Measurements from ENCODE around the gene PLA2G2C.
A peak's percentile ranks its signal among the peaks of the same experiment; 100 is the strongest.

The PLA2G2C gene

DNA sequence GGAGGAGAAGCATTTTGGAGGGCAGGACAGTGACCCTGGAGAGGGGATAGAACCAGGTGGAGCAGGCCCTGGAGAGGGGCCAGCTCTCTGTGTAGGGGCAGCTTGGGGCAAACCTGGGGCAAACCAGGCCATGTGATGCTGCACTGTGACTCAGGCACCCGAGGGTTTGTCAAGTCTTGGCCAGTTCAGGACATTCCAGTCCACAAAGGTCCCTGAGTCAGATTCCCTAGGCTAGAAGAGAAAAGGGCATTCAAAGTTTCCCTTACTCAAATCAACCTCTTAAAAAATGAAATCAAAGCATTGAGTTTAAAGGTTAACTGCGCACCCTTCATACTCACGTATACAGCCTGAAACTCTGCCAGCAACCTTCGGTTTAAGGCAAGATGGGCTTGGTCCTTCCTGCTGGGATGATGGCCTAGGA lies 25.2 kb upstream of the PLA2G2C start:
- no peak for DNase-seq
- intact Hi-C loops (cut with DNase I), result loop anchor here (5.0 to 10.0 kb wide), 2 partner anchors 153 to 286 kb away; no protein-coding TSS in a partner anchor

DNA sequence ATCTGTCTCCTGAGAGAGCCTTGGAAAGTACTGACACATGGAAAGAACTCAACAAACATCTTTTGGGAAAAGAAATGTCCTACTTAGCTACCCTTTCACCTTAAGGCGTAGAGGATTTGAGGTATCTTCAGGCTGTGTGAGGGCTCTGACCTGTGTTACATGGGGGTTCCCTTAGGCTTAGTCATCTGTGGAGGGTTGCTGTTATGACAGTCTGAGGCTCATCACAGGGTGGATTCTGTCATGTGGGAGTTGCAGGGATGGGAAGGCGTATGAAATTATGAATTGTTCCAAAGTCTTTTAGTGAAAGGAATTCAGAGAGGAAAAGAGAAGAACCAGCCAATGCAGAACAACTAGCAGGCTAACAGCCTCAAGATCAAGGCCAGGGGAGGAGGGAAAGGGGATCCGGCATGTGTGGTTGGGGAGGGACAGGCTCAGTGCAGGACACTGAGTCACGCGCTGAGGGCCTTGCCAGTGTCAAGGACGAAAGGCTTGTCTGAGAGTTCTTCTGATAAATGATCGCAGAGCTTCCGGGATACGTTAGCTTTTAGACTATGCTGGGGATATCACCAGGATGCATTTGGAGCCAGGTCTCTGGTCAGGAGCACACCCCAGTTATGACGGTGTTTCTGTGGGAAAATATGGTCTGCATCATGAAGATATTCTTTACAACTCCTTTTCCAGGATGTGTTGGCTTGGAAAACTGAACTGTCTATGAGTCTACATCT lies 24.6 kb upstream of the PLA2G2C start:
- DNase-seq, result peak in 21 of 42 donors; percentile 15 to 82 (median 53)
- intact Hi-C loops (cut with DNase I), result loop anchor here (5.0 to 10.0 kb wide), 2 partner anchors 154 to 286 kb away; no protein-coding TSS in a partner anchor

DNA sequence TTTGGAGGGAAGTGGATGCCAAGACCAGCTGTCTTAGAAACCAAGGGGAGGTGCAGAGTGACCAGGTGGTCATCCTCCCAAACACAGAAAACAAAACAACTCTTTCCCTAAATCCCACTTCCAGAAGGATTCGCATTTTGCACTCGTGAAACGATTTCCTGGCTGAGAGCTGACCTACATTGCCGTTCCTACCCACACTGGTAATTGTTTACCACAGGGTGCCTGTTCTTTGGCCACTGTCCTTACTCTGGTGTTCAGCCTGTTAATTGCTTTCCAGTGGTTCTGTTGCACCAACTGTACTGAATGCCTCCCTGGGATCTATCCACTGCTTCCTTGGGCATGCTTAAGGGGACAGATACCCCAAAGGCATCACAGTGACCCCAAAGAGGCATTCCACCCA lies 23.2 kb upstream of the PLA2G2C start:
- intact Hi-C loops (cut with DNase I), result no loop called here
- DNase-seq, result no peak

DNA sequence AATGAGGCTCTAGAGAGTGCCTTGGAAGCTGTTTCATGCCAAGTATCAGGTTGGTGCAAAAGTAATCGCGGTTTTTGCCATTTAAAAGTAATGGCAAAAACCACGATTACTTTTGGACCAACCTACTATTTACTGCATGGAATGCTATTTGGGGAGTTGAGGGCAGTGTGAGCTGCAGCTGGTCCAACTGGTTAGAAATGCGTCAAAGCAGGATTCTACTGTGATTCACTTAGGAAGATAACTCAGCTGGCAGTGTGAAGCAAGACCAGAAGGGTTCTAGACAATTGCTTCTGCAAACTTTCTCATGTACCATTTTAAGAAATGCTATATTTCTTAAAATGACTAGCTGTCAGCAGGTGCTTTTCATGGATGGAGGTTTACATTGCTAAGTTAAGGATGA lies 21.2 kb upstream of the PLA2G2C start:
- DNase-seq, result no peak
- intact Hi-C loops (cut with DNase I), result no loop called here

DNA sequence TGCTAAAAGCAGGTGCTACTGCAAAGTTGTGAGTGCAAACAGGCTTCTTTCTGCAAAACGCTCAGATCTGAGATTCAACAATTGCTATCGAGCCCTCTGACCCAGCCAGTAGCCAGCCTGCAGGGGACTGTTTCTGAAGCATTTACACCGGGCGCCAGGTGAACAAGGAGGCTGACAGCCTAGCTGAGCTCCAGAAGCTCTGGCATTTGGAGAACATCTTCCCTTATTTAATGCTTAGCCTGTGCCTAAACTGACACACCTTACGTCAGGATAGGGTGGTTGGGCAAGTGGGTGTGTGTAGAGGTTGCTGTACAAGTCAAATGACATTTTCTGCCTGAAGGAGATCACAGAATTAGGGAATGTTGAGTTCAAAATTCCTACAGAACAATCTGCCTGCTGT lies 15.8 kb upstream of the PLA2G2C start:
- intact Hi-C loops (cut with DNase I), result no loop called here

DNA sequence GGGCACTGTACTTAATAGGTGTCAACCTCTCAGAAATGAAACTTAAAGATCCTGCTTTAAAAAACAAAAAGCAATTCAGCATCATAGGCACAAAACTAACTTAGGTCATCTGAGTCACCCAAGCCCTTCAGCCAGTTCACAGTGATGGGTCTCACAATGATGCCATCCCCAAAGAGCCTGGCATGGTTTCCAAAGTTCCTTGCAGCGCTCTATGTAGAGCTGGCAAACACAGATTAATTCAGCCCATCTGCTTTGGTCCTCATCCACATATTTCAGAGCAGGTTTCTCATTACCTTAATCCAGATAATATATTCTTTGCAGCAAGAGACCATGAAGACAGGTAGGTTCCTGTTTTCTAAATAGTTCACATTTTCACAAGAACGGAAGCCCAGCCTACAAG lies 14.6 kb upstream of the PLA2G2C start:
- no peak for DNase-seq
- intact Hi-C loops (cut with DNase I), result no loop called here

More for the DNA sequence above, 15.8 kb upstream of the PLA2G2C start:
- peak in 36 of 42 donors; percentile 25 to 87 (median 62) for DNase-seq

DNA sequence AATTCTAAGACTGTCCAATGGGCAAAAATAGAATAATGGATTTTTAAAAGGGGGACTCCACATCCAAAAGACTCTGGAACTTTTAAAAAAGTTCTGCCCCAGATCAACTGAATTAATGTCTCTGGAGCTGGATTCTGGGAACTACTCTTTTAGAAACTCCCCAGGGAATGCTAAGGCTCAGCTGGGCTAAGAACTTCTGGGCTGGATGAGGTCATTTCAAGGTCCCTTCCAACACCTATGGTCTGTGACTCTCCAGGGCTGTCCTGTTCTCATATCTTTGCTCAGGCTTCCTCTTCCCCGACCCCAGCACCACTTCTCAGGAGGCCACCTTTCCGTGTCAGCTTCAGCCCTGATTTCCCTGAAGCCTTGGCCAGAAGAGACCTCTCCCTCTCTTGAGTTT lies 13.5 kb upstream of the PLA2G2C start:
- intact Hi-C loops (cut with DNase I), result no loop called here
- DNase-seq, result no peak

DNA sequence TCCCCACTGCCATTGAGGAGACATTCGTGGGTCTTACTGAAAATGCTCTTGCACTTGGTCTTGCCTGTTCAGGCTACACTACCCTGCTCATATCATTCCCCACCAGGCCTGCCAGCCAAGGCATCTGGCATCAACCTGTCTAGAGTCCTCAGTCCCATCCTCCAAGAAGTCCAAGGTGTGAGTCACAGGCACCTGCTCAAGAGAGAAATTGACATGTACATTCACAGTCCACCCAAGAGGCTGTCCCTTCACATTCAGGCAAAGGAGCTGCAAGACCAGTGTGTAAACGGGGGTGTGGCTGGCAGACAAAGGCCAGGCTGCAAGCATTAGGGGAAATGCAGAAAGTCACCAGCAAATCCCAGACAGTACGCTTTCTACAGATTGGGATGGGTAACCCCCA lies 13.1 kb upstream of the PLA2G2C start:
- DNase-seq, result no peak
- intact Hi-C loops (cut with DNase I), result no loop called here

DNA sequence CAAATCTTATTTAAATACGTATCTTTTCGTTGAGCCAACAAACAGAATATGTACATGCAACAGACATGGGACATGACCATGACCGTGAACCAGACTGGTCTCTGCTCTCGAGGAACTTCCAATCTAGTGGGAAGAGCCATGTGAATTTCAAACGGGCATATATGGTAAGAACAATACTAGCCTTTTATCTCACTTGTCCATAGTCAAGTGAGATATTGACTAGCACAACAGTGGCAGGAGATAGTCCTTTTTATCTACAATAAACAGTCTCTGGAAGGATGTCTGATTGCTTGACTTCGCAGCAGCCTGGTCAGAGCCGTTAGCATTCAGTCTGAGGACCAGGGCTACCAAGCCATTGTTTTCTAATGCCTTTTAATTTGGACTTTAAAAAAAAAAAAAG lies 12.6 kb upstream of the PLA2G2C start:
- DNase-seq, result no peak
- intact Hi-C loops (cut with DNase I), result no loop called here

DNA sequence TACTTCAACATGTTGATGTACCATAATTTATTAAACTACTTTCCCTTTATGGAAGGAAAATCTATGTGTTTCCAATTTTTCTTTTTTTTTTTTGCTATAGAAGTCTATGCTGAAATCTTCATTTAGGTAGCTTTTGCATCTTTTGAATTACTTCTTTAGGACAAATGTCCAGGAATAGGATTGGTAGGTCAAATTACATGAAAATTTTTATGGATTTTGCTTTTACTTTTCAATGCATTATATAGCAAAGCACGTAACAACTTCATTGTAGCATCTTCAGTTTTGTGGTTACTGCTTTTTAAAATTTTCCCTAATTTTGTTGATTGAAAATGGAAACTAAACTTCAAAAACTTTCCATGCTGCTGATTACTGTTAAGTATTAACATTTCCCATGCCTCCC lies 12.0 kb upstream of the PLA2G2C start:
- intact Hi-C loops (cut with DNase I), result no loop called here
- no peak for DNase-seq

DNA sequence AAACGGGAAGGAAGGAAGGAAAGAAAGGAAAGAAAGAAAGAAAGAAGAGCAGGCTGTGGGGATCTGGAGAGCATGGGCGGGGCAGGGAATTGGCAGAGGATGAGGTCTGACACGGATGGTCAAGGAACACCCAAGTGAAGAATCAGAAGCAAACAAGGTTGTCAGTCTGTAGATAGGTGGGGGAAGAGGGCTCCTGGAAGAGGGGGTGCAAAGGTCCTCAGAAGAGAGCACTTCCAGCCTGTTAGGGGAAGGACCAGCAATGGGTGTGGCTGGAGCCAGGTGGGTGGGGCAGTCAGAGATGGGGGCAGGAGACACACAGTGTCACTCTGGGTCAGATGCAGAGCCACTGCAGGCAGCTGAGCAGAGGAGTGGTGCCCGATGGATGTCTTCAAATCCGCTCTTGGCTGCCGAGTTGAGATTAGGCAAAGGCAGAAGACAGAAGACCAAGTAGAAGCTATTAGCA lies 11.0 kb upstream of the PLA2G2C start:
- intact Hi-C loops (cut with DNase I), result no loop called here
- DNase-seq, result no peak

DNA sequence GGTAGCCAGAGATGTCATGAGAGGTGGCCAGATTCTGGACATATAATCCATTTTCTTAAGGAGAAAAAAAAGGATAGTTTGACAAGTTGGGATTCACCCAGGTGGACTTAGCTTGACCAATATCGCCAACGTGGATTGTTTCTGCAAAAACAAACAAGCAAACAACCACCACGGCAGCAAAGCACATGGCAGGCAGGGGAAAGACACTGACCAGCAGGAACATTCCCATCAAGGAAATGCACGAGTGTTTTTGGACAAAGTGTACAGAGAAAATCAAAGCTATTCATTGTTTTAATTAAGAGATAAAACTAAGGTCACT lies 9.1 kb upstream of the PLA2G2C start:
- intact Hi-C loops (cut with DNase I), result no loop called here
- no peak for DNase-seq

DNA sequence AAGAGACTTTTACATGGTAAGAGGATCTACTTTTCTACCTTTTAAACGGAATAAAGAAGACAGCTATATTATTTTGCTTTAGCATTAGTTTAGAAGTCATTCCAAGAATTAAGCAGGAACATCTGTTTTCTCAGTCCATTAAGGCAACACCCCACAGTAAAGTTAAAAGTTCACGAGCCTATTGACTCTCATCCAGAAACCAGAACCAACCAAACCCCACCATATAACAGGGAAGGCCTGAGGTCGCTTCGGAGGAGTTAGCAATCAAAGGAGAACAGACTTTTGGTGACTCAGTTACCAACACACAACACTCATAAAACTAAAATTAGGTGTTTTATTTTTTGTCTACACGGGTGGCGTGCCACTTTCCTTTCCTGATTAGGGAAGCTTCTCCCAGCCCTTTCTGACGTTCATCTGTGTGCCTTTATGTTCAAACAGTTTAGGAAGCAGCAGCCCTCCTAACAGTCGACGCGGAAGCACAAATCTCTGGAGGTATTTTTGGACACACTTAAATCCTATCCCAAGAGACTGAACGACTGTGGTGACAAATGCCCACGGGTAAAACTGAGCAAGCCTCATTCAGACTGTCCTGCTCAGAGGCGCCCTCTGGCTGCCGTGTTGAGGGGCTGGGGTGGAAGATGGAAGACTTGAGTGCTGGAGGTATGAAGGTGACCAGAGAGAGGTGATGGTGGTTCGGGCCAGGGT lies 8.6 kb upstream of the PLA2G2C start:
- peak in 37 of 42 donors; percentile 37 to 83 (median 63) for DNase-seq
- intact Hi-C loops (cut with DNase I), result no loop called here

DNA sequence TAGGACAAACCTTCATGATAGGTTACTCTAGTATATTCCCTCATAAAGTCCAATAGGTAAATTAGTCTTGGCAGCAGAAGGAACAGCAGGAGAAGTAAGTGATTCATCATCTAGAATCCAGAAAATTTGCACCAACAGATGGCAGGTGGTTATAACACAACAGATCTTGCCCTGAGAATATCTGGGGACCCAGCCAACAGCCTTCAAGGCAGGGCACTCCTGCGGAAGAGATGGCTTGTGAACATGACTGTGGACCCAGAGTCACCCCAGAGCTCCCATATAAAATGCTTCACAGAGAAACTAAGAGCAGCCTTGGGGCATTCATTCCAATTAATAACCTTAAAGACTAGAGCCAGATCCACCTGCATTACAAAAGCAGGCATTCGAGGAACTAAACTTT lies 7.9 kb upstream of the PLA2G2C start:
- DNase-seq, result no peak
- intact Hi-C loops (cut with DNase I), result no loop called here

DNA sequence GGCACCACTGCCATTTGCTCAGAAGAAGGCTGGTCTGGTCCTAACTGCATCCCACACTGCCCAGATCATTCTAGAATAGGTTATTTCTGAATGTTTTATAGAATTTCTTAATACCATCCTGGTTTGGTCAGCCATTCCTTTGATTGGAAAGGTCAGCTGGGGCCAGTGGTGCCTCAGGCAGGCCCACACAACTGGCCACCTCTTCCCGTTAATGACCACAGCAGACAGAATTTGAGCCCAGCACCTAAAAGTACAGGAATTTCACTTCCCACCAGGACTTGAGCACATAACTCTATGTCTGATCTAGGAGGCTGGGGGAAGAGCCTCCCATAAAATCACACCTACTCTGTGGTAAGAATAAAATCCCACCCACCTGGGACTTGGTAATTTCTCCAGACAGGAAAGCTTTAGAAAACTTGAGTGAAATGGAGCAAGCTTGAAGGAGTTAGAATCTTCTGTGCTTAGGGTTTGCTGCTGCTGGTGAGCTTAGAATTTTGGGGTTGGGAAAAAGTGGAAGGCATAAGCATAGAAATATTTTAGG lies 6.6 kb upstream of the PLA2G2C start:
- DNase-seq, result peak in 7 of 42 donors; percentile 25 to 66 (median 50)
- intact Hi-C loops (cut with DNase I), result no loop called here

DNA sequence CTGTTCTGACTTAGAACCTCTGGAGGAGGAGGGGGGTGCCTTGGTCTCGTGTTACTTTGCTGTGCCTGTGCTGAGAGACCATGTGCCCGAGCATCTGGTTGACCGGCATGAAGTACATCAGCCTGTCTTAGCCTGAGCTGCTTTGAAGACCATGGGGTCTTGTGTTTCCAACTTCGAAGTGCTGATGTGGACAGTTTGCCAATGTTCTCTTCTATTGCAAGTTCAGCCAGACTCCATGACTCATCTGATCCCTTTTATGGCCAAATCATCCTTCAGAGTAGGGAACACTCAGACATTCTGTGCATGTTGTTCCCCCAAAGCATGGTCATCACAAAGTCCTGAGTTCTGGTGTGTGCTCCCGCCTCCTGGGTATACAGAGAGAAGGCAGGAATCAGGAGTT lies 6.0 kb upstream of the PLA2G2C start:
- intact Hi-C loops (cut with DNase I), result no loop called here
- peak in 1 of 42 donors; percentile 56 for DNase-seq

DNA sequence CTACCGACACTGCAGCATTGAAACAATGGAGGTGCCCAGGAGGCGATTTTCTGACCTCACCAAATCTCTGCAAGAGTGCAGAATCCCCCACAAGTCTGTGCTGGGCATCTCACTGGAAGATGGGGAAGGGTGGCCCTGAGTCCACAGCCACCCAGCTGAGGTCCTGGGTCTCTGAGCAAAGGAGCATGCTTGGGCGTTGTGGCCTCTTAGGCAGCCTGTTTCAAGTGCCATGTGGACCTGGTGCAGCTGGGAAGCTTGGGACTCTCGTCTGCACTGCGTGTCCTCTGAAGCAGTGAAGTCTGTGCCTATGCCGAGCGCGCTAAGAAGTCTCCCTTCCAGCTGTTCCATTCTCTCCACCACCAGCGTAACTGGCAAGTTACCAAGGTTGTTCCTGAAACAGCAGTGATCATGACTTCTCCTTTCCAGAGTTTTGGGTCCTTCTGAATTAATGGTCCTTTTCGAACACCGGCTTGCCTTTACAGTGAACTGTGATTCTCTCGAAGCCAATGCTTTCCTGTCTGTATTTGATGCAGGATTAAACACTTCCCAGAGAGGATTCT lies 5.0 kb upstream of the PLA2G2C start:
- intact Hi-C loops (cut with DNase I), result no loop called here
- DNase-seq, result peak in 1 of 42 donors; percentile 35

DNA sequence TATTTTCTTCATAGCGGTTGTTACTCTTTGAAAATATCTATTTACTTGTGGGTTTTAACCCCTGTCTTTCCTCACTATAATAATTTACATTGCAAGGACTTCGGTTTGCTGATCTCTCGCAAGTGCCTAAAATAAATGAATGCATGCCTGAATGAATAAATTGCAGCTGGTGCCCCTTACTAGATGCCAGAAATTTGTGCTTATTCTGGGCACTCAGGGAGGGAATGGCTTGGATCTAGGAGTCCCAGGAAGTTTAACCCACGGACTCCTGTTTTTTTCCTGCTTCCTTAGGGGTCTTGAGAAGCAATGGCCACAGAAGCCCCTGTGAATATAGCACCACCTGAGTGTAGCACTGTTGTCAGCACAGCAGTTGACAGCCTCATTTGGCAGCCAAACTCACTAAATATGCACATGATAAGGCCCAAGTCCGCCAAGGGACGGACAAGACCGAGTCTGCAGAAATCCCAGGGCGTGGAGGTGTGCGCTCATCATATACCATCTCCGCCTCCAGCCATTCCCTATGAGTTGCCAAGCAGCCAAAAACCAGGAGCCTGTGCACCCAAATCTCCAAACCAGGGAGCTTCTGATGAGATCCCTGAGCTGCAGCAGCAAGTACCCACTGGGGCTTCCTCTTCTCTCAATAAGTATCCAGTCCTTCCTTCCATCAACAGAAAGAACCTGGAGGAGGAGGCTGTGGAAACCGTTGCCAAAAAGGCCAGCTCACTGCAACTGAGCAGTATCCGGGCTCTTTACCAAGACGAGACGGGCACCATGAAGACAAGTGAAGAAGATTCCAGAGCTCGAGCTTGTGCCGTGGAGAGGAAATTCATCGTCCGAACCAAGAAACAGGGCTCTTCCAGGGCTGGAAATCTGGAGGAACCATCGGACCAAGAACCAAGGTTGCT lies 4.2 kb upstream of the PLA2G2C start:
- no peak for DNase-seq
- intact Hi-C loops (cut with DNase I), result no loop called here

DNA sequence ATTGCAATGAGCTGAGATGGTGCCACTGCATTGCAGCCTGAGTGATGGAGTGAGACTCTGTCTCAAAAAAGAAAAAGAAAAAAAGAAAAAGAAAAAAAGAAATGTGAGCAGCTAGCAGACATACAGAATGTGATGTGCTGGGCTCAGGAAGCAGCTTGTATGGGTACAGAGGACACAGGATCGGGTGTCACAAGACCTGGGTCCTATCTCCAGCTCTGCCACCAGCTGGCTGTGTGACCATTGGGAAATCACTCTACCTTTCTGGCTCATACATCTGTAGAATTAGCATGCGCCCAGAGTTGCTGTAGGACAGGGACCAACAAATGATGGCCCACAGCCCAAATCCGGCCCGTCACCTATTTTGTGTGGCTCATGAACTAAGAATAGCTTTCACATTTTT lies 3.3 kb upstream of the PLA2G2C start:
- no peak for DNase-seq
- intact Hi-C loops (cut with DNase I), result no loop called here

Data from head of caudate nucleus (tissue), 42 donors.